Hepatocyte (in vitro differentiated cells): ENCODE data around the gene BRIP1.

ENCODE experiments used
- CTCF ChIP-seq: fragments of 200-600 bp; sonication (generic); IDR thresholded peaks from 2 replicates; pipeline ENCODE4 v1.5.1; 2016; ENCODE audit warnings: antibody characterized with exemption, mild to moderate bottlenecking; ENCODE audit not compliant: poor library complexity
- EZH2phosphoT487 ChIP-seq: fragments of 200-600 bp; sonication (generic); IDR thresholded peaks from one replicate; pipeline ENCODE4 v1.6.1; 2018; ENCODE audit warnings: antibody characterized with exemption, mild to moderate bottlenecking, low read depth, moderate library complexity; ENCODE audit not compliant: unreplicated experiment, severe bottlenecking

- TF ChIP-seq CTCF (peak; percentile 87), EZH2phosphoT487 (no peak)
These were observed 25.9 kb downstream of the BRIP1 start for GRCh38 chr17:61837175-61838051.
